Thoracic aorta endothelial cell (primary cell): ENCODE measurements around the gene MLN. TPM values are rescaled to one million over a fixed set of nuclear protein-coding genes. Genes with fewer than 3 reads are reported as not detected.

Experiments
- total RNA-seq: library from RNA; depleted of rRNA; stranded (reverse); fragments of >200 nt; gene quantifications from 2 replicates; pipeline ENCODE4 v1.2.3, GENCODE V29; 2012

Gene MLN, protein sequence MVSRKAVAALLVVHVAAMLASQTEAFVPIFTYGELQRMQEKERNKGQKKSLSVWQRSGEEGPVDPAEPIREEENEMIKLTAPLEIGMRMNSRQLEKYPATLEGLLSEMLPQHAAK
- not detected in 2 replicates for total RNA-seq

DNA sequence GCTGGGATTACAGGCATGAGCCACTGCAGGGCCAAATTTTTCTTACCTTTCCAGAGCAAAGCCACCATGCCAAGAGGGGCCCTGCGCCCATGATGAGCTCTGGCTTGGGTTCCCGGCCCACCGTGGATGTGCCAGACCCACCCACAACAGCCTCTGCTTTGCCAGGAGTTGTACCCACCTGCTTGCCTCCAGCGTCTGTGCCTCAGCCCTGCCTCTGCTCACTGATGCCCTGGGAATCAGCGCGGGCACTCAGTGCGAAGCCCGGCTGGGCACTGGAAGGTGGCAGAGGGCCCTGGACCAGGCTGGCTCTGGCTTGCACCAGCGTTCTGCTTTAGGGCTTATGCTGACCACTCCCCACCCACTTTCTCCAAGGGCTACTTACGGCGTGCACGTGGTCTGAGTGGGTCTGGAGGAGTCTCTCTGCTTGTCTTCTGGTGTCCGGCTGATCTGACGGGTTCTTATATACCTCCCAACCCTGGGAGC is at the start of gene MLN:
TSS of gene MLN (minus strand) at position 433 of the 483 bp plus-strand sequence. CDS start 2,840 bp downstream, outside the sequence.

DNA sequence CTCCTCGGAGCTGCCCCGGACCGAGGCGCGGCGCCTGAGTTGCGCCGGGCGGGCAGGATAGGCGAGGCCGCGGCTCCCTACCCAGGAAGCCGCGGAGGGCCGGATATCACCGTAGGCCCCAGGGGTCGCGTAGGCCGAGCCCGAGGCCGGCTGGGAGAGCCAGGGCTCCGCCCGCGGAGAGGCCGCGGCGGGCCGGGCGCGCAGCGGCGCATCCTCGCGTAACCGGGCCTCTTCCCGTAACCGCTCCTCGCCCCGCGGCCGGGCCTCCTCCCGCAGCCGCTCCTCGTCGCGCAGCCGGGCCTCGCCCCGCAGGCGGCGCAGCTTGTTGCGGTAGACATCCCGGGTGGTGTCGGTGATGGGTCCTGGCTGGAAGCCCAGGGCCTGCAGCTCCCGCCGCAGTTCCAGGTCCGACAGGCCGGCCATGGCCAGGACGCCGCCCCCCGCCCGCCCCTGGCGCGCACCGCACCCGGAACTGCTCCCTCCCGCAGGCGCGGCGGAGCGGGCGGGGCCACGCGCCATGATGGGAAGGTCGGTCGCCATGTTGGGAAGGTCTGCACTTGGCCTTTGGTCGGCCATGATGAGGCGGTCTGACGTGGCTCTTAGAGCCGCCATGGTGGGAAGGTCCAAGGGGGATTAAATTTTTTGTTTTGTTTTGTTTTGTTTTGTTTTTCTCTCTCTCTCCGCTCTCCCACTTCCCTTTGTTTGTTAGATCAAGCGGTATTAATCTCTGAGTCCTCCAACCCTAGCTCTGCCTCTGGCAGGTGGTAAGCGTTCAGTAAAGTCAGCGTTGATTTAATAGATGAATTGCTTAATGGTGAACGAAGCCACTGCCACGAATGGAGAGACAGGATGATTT is 14.9 kb downstream of the MLN start, which contains the start of gene LEMD2:
TSS of gene LEMD2 (minus strand) at position 437 of the 856 bp plus-strand sequence. CDS start at position 423, 14 bp downstream.

DNA sequence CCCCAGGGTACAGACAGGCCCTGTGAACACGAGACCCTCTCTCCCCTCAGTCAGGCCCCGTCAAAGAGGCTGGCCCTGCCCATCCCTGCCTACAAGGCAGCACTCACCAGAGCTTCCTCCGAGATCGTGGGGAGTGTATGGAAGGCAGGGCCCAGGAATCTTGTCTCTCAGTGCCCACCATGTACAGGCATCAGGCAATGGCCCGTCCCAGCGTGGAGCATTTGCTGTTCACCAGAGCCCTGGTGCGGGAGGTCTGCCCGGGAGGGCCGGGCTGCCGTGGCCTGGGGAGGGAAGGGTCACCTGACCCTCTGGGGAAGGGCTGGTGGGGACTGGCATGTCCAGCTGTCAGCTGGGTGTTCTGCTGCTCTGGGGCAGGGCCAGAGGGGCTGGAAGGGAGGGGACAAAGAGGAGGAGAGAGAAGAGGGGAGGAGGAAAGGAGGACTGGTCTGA is 57.1 kb downstream of the MLN start, which contains the start of gene IP6K3:
TSS of gene IP6K3 (minus strand) at position 255 of the 450 bp plus-strand sequence. CDS start 11,429 bp downstream, outside the sequence.

Other genes with a start within 250 kb of the MLN start
- gene BAK1, start 223.7 kb downstream of the MLN start, total RNA-seq: 16.0 and 26.1 TPM in 2 replicates
- 58.8 and 98.4 TPM in 2 replicates for gene ITPR3, start 182.7 kb downstream of the MLN start, total RNA-seq
- 10.5 and 16.2 TPM in 2 replicates for gene UQCC2, start 92.3 kb downstream of the MLN start, total RNA-seq
- gene IP6K3, start 57.1 kb downstream of the MLN start, total RNA-seq: not detected in 2 replicates
- gene LEMD2, start 14.9 kb downstream of the MLN start, total RNA-seq: 39.2 and 42.2 TPM in 2 replicates